Stimulated activated CD8-positive, alpha-beta memory T cell treated with anti-CD3 and anti-CD28 coated beads, Interleukin-12 subunit alpha, Interleukin-12 subunit beta, amount 100 ng/mL, for 24 hours (primary cell): ENCODE results near the gene TPPP.
"Not testable (repeated sequence)": the region's sequence is repeated elsewhere in the genome, so short reads cannot be mapped to it uniquely, and the experiment has no call there.

Source experiments
- DNase-seq: peaks from one replicate; pipeline ENCODE4 v3.0.0-alpha.2; 2020; ENCODE audit errors: extremely low read depth

TPPP gene

DNA sequence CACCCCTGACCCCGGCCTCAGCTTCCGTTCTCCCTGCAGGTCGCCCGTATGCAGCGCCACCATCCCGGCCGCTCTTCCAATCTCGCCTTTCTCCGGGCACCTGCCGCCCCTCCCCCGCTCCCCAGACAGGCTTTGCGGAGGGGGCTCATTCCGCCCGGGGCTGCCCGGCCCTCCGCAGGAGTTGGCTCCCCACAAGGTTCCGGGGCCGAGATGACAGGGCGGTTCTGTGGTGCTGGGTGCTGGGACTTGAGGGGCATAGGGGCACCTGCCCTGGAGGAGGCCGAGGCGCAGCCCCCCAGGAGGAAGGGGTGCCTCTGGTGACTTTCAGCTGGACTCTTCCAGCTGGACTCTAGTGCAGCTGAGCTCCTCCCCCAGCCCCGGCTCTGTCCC lies 885 bp upstream of the TPPP start:
- DNase-seq = not testable (repeated sequence)

DNA sequence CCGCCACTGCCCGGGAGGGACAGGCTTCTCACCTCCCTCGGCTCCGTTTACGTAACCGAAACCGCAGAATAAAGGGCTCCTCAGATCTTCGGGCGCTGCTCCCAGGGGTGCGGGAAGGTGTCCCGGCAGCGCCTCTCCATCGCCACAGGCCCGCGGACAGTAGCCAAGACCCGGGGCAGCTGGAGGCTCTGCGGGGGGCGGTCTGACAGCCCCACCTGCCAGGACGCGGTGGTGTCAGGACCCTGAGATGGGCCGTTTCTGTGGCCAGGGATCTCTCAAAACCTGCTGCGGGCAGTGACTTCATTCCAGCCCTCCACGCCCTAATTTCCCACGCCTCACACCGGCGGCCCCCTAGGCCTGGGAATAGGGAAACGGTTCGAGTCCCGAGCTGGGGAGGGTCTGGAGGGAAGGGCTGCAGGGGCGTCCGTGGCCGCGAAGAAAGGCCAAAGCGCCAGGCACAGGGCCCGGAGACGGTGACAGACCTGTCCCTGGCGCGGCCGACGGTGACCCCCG lies 567 bp downstream of the TPPP start:
- not testable (repeated sequence) for DNase-seq

DNA sequence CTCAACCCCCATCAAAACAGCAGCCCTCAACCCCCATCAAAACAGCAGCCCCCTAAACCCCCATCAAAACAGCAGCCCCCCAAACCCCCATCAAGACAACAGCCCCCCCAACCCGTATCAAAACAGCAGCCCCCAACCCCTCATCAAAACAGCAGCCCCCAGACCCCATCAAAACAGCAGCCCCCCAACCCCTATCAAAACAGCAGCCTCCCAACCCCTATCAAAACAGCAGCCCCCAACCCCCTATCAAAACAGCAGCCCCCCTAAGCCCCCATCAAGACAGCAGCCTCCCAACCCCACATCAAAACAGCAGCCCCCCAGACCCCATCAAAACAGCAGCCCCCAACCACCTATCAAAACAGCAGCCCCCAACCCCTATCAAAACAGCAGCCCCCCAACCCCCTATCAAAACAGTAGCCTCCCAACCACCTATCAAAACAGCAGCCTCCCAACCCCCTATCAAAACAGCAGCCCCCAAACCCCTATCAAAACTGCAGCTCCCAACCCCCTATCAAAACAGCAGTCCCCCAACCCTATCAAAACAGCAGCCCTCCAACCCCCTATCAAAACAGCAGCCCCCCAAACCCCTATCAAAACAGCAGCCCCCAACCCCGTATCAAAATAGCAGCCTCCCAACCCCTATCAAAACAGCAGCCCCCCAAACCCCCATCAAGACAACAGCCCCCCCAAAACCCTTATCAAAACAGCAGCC lies 1.2 kb downstream of the TPPP start:
- DNase-seq = no peak

DNA sequence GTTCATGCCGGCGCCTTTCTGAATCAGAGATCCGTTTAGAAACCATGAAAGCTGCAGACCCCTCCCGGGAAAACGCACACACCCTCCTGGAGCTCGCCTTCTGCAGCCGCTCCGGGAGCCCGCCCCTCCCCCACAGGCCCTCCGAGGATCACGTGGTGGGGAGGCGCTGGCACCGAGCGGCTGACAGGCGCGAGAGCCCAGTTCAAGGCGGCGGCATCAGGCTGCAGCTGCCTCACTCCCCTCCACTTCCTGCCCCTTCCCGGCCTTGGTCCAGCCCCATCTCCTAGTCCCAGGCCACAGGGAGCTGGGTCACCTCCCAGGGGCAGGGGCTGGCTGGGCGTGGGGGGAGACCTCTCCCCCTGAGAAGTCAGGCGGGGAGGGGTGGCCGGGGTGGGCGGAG lies 2.1 kb downstream of the TPPP start:
- DNase-seq = not testable (repeated sequence)

DNA sequence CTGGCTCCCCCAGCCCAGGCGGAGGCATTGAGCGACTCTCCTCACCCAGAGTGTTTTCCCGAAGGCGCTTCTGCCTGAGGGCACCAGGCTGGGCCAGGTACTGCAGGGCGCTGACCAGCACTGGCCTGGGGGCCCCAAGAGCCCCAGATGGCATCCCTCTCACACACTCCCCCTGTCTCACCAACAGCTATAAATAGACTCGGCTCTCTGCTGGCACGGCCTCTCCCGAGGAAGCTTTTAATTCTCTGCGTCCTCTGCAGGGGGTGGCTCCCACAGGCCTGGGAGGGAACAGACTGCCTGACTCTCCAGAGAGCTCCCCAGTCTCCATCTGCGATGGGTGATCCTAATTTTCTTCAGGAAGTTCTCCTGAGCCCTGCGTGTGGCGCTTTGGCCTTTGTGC lies 2.9 kb downstream of the TPPP start:
- DNase-seq = not testable (repeated sequence)

DNA sequence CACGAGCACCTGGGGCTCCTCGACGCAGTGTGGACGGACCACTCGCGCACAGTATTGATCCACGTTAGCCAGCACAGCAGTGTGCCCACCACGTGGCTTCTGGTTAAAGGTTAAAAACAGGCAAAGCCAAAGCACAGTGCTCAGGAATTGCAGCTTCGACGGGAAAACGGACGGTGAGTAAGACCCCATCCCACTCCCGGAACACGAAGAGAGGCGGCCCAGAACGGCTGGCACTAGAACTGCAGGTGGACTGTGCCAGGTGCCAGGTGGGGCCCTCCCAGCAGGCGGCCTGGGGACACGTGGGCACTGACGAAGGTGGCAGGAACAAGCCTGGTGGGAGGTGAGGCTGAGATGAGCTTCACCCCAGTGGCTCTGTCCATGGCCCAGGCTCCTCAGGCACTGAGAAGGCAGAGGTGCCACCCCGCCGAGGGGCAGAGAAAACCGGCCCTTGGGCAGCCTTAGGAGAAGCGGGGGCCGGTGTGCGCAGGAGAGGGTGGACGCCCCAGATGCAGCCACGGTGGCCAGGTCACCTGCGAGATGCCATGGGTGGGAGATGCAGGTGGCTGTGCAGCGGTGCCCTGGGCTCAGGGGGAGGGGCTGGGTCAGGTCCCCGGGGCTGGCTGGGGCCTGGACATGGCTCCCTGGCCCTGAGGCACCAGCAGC lies 4.7 kb downstream of the TPPP start:
- not testable (repeated sequence) for DNase-seq

DNA sequence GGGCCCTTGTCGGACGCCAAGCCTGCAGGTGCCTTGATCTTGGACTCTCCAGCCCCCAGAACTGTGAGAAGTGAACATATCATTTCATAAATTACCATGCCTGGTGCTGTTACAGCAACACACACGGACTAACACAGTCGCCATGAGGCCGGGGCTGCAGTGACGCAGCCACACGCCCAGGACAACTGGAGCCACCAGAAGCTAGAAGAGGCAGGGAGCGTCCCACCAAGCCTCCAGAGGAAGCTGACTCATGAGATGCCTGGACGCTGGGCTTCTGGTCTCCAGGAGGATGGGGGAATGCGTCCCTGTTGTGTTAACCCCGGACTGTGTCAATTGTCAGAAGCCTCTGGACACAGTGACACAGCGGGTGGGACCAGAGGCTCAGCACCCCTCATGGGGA lies 6.2 kb downstream of the TPPP start:
- DNase-seq = not testable (repeated sequence)

DNA sequence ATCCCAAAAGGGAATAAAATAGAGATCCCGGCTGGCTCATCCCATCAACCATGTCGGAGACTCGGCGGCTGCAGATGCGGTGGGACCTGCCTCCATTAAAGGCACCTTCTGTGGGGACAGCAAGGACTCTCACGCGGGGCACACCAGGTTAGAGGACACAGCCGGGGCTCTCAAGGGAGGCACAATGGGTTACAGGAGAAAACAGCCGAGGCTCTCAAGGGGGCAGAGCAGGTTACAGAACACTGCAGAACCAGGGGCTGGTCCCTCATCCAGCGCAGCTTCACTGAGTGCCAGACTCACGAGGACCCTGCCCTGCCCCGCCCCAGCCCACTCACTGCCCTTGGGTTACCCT lies 7.0 kb downstream of the TPPP start:
- DNase-seq = not testable (repeated sequence)

DNA sequence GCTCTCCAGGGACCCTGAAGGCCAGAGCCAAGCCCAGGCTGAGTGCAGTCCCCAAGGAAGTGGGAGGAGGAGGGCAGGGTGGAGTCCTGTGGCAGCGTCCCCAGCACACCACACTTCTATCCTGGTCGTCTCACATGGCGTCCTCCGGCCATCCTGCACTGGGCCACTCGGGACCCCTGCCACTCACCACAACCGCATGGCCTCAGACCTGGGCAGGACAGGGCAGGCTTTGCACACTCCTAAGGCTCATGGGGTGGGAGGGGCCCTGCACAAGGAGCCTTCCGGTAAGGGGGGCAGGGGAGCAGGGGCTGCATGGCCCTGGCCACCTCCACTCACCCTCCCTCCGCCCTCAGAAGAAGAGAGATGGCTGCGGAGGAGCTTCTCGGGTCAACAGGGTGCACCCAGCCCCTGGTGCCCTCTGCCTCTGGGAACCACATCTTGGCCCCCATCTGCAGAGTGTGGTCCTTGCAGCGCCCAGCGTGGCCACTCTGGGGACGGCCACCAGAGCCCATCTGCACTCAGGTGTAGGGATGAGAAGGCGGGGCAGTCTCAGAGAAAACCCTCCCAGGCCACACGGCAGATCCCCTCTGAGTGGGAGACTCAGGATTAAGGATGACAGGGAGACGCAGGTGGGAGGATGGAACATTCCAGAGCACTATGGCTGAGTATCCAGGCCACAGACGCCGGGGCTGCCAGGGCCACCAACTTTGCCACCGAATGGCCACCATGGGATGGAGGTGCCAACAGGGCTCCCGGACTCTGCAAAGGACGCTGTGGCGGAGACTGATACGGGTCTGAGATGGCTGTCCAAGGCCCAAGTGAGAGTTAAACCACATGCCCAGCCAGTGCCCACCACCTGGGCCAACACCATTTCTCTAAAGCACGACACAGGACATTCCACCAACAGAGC lies 7.6 kb downstream of the TPPP start:
- no peak for DNase-seq

DNA sequence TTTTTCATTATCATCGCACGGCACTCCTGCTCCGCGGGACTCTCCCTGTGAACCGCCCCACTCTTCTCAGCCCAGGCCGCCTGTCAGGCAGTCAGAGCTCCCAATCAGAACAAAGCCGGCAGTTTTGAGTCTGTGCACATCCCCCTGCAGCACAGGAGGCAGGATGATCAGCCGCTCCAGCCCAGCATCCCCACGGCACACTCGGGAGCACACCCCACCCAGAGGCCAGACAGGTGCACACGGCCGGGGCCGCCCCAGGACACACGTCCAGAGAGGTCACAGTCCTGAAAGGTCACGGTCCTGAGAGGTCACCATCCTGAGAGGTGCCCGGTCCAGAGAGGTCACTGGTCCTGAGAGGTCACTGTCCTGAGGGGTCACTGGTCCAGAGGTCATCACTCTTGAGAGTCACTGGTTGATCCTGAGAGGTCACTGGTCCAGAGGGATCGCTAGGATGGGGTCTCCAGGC lies 8.4 kb downstream of the TPPP start:
- DNase-seq = no peak

DNA sequence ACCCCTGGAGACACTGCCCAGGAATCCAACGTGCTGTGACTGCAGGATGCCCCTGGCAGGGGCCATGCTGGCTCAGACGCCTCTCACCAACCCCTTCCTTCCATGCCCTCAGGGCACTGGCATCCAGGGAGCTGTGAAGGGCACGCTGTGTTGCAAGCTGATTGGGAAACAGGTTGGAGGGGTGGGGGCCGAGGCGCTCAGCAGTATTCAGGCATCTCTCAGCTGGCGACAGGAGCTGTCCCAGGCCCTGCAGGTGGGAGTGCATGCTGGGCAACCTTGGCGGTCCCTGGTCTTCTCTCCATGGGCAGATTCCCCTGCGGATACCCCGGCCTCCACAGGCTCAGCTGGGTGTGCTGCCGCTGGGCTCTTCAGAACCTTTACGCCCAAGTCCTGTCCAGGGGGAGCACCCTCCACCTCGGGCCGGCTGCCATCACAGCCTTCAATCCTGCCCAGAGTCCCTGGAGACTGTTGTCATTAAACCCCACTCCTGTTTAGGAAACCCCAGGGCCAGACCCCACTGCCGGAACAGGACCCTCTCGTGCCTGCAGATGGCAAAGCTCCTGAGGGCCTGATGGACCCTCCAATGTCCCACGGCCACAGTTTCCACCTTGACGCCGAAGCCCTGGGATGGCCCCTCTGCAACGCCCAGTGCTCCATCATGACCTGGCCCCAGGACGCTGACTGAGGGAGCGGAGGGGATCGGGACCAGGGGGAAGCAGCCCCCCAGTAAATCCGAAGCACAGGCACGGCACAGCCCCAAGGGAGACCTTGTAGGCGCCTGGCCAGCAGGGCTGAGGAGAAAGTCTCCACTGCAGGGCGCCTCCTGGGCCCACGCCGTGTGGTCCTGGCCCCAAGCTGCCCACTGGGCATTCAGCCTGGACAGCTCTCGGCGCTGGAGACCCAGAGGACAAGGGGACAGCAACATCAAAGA lies 9.3 kb downstream of the TPPP start:
- DNase-seq = no peak

DNA sequence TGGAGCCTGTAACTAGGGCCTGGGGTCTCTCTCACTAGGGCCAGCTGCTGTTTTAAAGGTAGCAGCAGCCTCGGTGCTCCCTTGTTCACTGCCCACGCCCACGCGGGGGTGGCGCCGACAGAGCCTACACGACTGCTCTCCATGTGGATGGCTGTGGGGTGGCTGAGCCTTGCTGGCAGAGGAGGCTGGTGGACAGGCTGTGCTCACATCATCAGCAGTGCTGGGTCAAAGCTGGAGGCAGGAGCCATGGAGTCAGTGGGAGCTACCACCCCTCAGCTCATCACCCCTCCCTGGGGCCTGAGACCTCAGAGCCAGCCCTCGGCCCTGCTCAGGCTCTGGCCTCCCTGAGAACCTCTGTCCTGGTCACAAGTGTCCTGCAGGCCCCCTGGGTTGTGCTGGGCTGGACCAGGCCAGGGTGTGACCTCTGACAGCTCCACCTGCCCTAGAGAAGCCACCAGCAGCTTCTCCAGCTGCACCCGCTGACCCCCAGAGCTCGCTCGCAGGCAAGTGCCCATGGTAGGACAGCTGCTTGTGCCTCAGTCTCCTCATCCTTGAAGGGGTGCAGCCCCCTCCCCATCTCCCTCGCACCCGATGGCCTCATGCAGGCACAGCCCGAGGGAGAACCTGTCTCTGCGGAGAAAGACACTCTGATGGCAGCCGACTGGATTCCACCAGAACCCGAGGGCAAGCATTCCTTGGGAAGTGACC lies 10.3 kb downstream of the TPPP start:
- DNase-seq = not testable (repeated sequence)

DNA sequence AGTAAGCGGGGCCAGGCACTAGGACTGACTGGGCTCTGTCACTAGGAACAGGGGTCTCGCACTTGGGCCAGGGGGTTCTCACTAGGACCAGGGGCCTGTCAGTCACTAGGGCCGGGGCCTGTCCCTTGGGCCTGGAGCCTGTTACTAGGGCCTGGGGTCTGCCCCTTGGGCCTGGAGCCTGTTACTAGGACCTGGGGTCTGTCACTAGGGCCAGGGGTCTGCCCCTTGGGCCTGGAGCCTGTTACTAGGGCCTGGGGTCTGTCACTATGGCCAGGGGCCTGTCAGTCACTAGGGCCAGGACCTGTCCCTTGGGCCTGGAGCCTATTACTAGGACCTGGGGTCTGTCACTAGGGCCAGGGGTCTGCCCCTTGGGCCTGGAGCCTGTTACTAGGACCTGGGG lies 10.9 kb downstream of the TPPP start:
- DNase-seq = not testable (repeated sequence)

DNA sequence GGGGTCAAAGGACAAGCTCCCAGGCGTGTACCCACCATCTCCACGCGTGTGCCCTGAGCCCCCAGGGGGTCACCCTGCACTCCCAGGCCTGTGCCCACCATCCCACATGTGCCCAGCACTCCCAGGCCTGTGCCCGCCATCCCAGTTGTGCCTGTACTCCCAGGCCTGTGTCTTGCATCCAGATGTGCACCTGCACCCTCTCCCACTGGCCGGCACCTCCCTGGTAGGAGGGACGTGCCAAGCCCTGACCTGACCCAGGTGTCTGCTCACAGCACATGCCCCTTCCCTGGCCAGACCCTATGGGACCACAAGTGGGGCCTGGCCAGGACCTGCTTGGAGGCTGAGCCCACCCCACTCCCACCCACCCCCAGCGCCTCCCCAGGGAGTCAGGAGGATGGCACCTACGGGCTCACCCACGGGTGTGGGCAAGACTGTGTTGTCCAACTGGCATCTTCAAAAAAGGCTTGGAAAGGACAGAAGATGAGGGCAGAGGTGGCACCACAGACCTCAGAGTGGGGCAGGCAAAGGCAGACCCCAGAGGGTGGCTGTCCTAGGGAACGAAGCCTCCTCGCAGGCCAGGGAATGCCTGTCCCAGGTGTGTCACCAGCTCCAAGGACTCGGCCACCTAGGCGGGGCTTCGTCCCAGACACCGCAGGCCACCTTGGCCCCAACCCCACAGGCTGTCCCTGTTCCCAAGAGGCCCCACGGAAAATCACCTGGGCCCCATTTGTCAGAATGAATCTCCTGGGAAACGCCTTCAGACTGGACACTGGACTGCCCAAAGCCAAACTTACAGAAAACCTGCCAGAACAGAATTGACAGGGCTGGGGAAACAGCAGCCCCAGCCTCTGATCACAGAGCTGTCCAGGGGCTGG lies 11.6 kb downstream of the TPPP start:
- DNase-seq = not testable (repeated sequence)

DNA sequence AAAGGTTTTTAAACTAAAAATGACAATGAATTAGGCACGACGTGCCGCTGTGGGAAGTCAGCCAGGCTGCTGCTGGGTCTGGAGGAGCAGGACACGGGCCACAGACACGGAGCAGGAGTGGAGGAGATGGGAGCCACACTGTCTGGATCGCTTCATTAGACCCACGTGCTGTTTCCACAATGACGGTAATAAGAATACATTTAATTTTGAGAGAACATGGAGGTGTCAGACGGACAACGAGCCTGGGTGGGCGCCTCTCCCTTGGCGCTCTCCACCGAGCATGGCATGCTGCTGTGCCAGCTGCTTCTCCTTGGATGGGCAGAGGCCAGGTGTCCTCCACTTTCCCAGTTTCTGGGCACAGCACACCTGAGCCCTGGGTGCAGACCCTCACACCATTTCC lies 12.3 kb downstream of the TPPP start:
- DNase-seq = not testable (repeated sequence)

DNA sequence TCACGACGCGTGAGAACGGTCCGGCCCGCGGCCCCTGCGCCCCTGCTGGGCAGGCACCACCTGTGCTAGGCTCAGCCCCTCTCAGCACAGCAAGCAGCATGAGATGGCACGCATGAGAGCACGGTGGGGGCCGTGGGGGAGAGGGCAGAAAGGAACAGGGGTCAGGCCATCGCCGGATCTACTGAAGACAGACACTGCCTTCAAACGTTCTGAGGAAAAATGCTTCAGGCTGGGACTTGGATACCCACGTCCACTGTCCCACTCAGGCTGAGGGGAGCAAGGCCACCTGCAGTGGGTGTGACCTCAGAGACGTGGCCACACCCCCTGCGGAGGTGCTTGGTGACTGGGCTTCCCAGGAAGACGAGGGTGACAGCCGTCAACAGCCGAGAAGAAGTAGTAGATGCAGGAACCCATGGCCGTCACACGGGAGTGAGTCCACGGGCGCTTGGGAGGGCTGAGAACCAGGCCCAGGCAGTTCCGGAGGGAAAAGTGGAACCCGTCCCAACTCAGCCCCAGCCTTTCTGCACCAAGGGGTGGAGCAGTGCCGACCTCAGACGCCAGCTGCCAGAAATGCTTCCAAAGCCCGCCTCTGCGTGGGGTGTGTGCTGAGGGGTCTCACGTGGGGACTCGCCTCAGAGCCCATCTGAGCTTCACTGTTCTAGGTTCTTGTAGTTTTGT lies 12.9 kb downstream of the TPPP start:
- DNase-seq = not testable (repeated sequence)

DNA sequence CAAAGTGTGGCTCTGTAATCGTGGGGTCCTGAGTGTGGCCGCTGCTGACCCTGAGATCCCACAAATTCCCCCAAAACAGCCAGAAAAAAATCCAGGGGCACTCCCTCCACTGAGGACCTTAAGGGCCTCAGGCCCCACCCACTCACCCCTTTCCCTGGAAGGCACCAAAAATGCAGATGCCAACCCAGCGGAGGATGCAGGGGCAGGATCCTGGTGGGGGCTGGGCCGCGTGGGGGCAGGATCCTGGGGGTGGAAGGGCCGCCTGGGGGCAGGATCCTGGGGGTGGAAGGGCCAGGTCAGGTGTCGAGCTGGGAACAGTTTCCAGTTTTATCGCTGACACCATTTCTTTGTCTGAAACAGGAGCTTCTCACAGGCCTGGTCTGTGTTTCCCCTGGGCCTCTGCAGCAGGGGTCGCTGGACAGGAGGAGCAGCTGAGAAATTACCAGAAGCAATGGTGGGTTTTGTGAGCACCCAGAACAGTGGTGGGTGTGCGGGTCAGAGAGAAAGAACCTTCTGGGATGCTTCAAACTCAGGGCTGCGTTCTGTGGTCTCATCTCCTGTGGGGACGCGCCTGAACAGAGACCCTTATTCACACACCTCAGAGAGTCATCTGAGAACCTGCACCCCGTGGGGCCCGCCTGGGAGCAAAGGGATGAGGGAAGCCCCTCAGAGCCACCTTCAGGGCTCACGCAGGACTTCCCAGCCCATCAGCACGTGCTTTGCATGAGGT lies 13.8 kb downstream of the TPPP start:
- DNase-seq = not testable (repeated sequence)

DNA sequence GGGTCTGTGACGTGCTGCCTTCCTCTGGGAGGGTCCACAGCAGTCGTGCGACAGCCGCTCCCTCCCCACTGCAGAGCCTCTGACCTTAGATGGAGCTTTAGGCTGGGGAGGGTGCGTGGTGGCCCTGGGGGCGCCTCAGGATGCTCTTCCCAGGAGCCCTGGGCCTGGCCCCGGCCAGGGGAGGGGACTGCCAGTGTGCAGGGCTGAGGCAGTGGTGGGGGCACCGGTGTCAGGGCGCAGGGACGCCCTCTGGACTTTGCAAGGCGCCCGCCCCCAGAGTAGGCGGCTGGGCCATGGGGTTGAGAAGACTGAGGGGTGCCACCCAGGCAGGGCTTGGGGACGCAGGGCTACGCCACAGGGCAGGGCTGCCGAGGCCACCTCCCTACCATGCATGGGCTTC lies 14.6 kb downstream of the TPPP start:
- not testable (repeated sequence) for DNase-seq
